HepG2 (cell line): ENCODE data around the gene ESRP2. TPM values are rescaled to one million over a fixed set of nuclear protein-coding genes. Genes with fewer than 3 reads are reported as not detected.

Source experiments
- BRD4 ChIP-seq: sonication (generic); formaldehyde crosslinking; IDR thresholded peaks from 2 replicates; pipeline ENCODE4 v1.4.0; 2020; ENCODE audit warnings: missing genetic modification reagents
- CTCF ChIP-seq: sonication (generic); formaldehyde crosslinking; IDR thresholded peaks from 2 replicates; pipeline ENCODE4 v1.5.0; 2020; ENCODE audit warnings: mild to moderate bottlenecking, missing genetic modification reagents, moderate library complexity
- GABPB1 ChIP-seq: IDR thresholded peaks from 2 replicates; pipeline ENCODE4 v1.6.1; 2016; ENCODE audit warnings: mild to moderate bottlenecking, missing genetic modification reagents, moderate library complexity, missing compliant biosample characterization
- IKZF4 ChIP-seq: sonication (generic); formaldehyde crosslinking; IDR thresholded peaks from 2 replicates; pipeline ENCODE4 v1.5.1; 2020; ENCODE audit warnings: borderline replicate concordance, mild to moderate bottlenecking, low read depth, missing genetic modification reagents; ENCODE audit errors: not compliant biosample characterization
- IRF2 ChIP-seq: IDR thresholded peaks from 2 replicates; pipeline ENCODE4 v1.6.1; 2018; ENCODE audit warnings: missing genetic modification reagents, missing compliant biosample characterization
- MAFK ChIP-seq, 2 experiments: IDR thresholded peaks in 1 of 2; conservative IDR thresholded peaks in 1 of 2; 2 replicates each; pipeline ENCODE4 v1.6.1; 2011; ENCODE audit warnings: improper control_type of control experiment in 2 of 2, low read length in 2 of 2
- MIER2 ChIP-seq: IDR thresholded peaks from 2 replicates; pipeline ENCODE4 v1.6.1; 2016; ENCODE audit warnings: missing biosample characterization, missing genetic modification reagents
- NPAS2 ChIP-seq: sonication (generic); formaldehyde crosslinking; IDR thresholded peaks from 2 replicates; pipeline ENCODE4 v1.8.0; 2022; ENCODE audit warnings: mild to moderate bottlenecking, missing genetic modification reagents, borderline replicate concordance
- RELA ChIP-seq: sonication (generic); formaldehyde crosslinking; IDR thresholded peaks from 2 replicates; pipeline ENCODE4 v1.4.0; 2020; ENCODE audit warnings: missing genetic modification reagents
- SRF ChIP-seq: IDR thresholded peaks from 2 replicates; pipeline ENCODE4 v1.6.1; 2011; ENCODE audit warnings: mild to moderate bottlenecking, low read depth, low read length, moderate library complexity
- TP53 ChIP-seq: sonication (generic); formaldehyde crosslinking; conservative IDR thresholded peaks from 2 replicates; pipeline ENCODE4 v1.4.0; 2020; ENCODE audit warnings: missing genetic modification reagents
- ZNF232 ChIP-seq: sonication (generic); formaldehyde crosslinking; IDR thresholded peaks from 2 replicates; pipeline ENCODE4 v1.4.0; 2020; ENCODE audit warnings: missing genetic modification reagents, borderline replicate concordance
- ZNF256 ChIP-seq: sonication (generic); formaldehyde crosslinking; conservative IDR thresholded peaks from 2 replicates; pipeline ENCODE4 v1.4.0; 2020; ENCODE audit warnings: missing genetic modification reagents
- ZNF3 ChIP-seq: IDR thresholded peaks from 2 replicates; pipeline ENCODE4 v1.7.0; 2017; ENCODE audit warnings: inconsistent platforms
- ZNF431 ChIP-seq: sonication (generic); formaldehyde crosslinking; IDR thresholded peaks from 2 replicates; pipeline ENCODE4 v1.9.0; 2022; ENCODE audit warnings: missing genetic modification reagents, low read depth, mild to moderate bottlenecking, borderline replicate concordance
- ZNF703 ChIP-seq: sonication (generic); formaldehyde crosslinking; IDR thresholded peaks from 2 replicates; pipeline ENCODE4 v1.5.1; 2020; ENCODE audit warnings: missing genetic modification reagents, mild to moderate bottlenecking, moderate library complexity, borderline replicate concordance
- ZNF768 ChIP-seq: sonication (generic); formaldehyde crosslinking; IDR thresholded peaks from 2 replicates; pipeline ENCODE4 v1.4.0; 2020; ENCODE audit warnings: missing genetic modification reagents
- ZNF839 ChIP-seq: sonication (generic); formaldehyde crosslinking; IDR thresholded peaks from 2 replicates; pipeline ENCODE4 v1.4.0; 2020; ENCODE audit warnings: missing genetic modification reagents, mild to moderate bottlenecking, borderline replicate concordance
- ZNF883 ChIP-seq: sonication (generic); formaldehyde crosslinking; IDR thresholded peaks from 2 replicates; pipeline ENCODE4 v1.5.1; 2020; ENCODE audit warnings: mild to moderate bottlenecking, missing genetic modification reagents; ENCODE audit errors: not compliant biosample characterization
- polyA plus RNA-seq, 8 experiments: library from polyadenylated mRNA; depleted of rRNA in 3 of 8; stranded (reverse) in 7 of 8; unstranded in 1 of 8; fragments of >200 nt; fragmentation: Illumina TruSeq in 4 of 8; extraction: Trizol in 4 of 8; gene quantifications; 2 replicates each; pipeline versions ENCODE4 v1.2.1 to v1.2.3, GENCODE V29; 2011 to 2016; ENCODE audit warnings: low read depth in 4 of 8, missing spikeins in 1 of 8, mixed read lengths in 1 of 8; ENCODE audit not compliant: insufficient read depth in 1 of 8
- total RNA-seq, 5 experiments: library from RNA; depleted of rRNA; stranded (reverse); fragments of >200 nt; fragmentation: Illumina TruSeq; extraction: Trizol; gene quantifications; 2 replicates each; pipeline ENCODE4 v1.2.3, GENCODE V29; 2016; ENCODE audit warnings: low read depth in 1 of 5
- TF ChIP-seq, protein P1 (sequence below), 2 experiments: sonication (generic) in 1 of 2; formaldehyde crosslinking in 1 of 2; IDR thresholded peaks; 2 replicates each; pipeline versions ENCODE4 v1.4.0 to v1.6.1; 2016 to 2020; ENCODE audit warnings: borderline replicate concordance in 1 of 2, low read depth in 1 of 2, mild to moderate bottlenecking in 1 of 2, missing genetic modification reagents in 1 of 2
- TF ChIP-seq, protein P2 (sequence below): fragments of 450-650 bp; IDR thresholded peaks from 2 replicates; pipeline ENCODE4 v1.6.1; 2017; ENCODE audit warnings: mild to moderate bottlenecking

The ESRP2 gene
- total and polyA plus RNA-seq, 2 of the 13 experiments (the other 11 are each of a cell fraction or from before 2014, with no cell fraction given), result 21.1 to 32.4 TPM

- TF ChIP-seq, protein P1, sequence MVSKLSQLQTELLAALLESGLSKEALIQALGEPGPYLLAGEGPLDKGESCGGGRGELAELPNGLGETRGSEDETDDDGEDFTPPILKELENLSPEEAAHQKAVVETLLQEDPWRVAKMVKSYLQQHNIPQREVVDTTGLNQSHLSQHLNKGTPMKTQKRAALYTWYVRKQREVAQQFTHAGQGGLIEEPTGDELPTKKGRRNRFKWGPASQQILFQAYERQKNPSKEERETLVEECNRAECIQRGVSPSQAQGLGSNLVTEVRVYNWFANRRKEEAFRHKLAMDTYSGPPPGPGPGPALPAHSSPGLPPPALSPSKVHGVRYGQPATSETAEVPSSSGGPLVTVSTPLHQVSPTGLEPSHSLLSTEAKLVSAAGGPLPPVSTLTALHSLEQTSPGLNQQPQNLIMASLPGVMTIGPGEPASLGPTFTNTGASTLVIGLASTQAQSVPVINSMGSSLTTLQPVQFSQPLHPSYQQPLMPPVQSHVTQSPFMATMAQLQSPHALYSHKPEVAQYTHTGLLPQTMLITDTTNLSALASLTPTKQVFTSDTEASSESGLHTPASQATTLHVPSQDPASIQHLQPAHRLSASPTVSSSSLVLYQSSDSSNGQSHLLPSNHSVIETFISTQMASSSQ (IDR thresholded peaks at IDR 0.05; ENCODE audit: low read depth), result peak; percentile 35; the same call in 1 of the 2 replicates
- TF ChIP-seq, protein P1 (CRISPR knock-in tag; IDR thresholded peaks at IDR 0.05; ENCODE audit: borderline replicate concordance), result peak; percentile 83; the same call in 1 of the 2 replicates
- TF ChIP-seq IRF2 (CRISPR knock-in tag), result peak; percentile 41; the same call in 1 of the 2 replicates
- no peak for TF ChIP-seq ZNF883 (CRISPR knock-in tag)
- no peak; the same call in 1 of the 2 replicates for TF ChIP-seq CTCF
- no peak for TF ChIP-seq ZNF703
- TF ChIP-seq ZNF768, result no peak
- no peak for TF ChIP-seq GABPB1 (CRISPR knock-in tag)
- no peak for TF ChIP-seq ZNF256
- no peak for TF ChIP-seq ZNF839 (CRISPR knock-in tag)
- no peak for TF ChIP-seq ZNF431 (CRISPR knock-in tag)
- TF ChIP-seq ZNF232 (CRISPR knock-in tag), result peak; percentile 27; the same call in 1 of the 2 replicates
- no peak for TF ChIP-seq IKZF4 (CRISPR knock-in tag)
- peak; percentile 73; the same call in 1 of the 2 replicates for TF ChIP-seq MIER2
- peak; percentile 76; the same call in 1 of the 2 replicates for TF ChIP-seq ZNF3 (CRISPR knock-in tag)
- TF ChIP-seq, protein P2, sequence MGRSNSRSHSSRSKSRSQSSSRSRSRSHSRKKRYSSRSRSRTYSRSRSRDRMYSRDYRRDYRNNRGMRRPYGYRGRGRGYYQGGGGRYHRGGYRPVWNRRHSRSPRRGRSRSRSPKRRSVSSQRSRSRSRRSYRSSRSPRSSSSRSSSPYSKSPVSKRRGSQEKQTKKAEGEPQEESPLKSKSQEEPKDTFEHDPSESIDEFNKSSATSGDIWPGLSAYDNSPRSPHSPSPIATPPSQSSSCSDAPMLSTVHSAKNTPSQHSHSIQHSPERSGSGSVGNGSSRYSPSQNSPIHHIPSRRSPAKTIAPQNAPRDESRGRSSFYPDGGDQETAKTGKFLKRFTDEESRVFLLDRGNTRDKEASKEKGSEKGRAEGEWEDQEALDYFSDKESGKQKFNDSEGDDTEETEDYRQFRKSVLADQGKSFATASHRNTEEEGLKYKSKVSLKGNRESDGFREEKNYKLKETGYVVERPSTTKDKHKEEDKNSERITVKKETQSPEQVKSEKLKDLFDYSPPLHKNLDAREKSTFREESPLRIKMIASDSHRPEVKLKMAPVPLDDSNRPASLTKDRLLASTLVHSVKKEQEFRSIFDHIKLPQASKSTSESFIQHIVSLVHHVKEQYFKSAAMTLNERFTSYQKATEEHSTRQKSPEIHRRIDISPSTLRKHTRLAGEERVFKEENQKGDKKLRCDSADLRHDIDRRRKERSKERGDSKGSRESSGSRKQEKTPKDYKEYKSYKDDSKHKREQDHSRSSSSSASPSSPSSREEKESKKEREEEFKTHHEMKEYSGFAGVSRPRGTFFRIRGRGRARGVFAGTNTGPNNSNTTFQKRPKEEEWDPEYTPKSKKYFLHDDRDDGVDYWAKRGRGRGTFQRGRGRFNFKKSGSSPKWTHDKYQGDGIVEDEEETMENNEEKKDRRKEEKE, result no peak
- TF ChIP-seq NPAS2 (CRISPR knock-in tag), result no peak
- no peak for TF ChIP-seq RELA (CRISPR knock-in tag)
- TF ChIP-seq MAFK (conservative IDR thresholded peaks at IDR 0.05 in 1 of 2, IDR thresholded peaks at IDR 0.05 in 1 of 2; ENCODE audit: low read length in 2 of 2), result peak; percentile 91 to 97
- TF ChIP-seq BRD4, result no peak; the same call in 1 of the 2 replicates
- TF ChIP-seq SRF, result no peak
- TF ChIP-seq TP53 (CRISPR knock-in tag), result no peak
Observed at GRCh38 chr16:68281368-68282063, 45.6 kb upstream of the ESRP2 start (continued).
